Mesodermal cell (in vitro differentiated cells): ENCODE data around the gene NR0B2.
A peak's percentile ranks its signal among the peaks of the same experiment; 100 is the strongest.
"Not testable (repeated sequence)": the region's sequence is repeated elsewhere in the genome, so short reads cannot be mapped to it uniquely, and the experiment has no call there.

Experiments
- H3K27ac ChIP-seq: 2 replicates; pipeline ENCODE4 v1.7.0; 2013; ENCODE audit warnings: mild to moderate bottlenecking, low read depth, low read length, moderate library complexity; ENCODE audit not compliant: severe bottlenecking
- H3K36me3 ChIP-seq: 2 replicates; pipeline ENCODE4 v1.7.1; 2013; ENCODE audit warnings: mild to moderate bottlenecking, low read length, moderate library complexity; ENCODE audit not compliant: control insufficient read depth, insufficient read depth
- H3K4me1 ChIP-seq: one replicate; pipeline ENCODE4 v1.7.1; 2013; ENCODE audit warnings: mild to moderate bottlenecking, low read length; ENCODE audit not compliant: insufficient read depth, control insufficient read depth, poor library complexity, severe bottlenecking
- H3K4me3 ChIP-seq: 2 replicates; pipeline ENCODE4 v1.7.0; 2013; ENCODE audit warnings: low read length, control low read depth, mild to moderate bottlenecking; ENCODE audit not compliant: insufficient read depth, poor library complexity, severe bottlenecking; ENCODE audit errors: extremely low read depth
- H3K9me3 ChIP-seq: 2 replicates; pipeline ENCODE4 v1.7.1; 2013; ENCODE audit warnings: mild to moderate bottlenecking, low read length, moderate library complexity; ENCODE audit not compliant: control insufficient read depth
- WGBS, 2 experiments: methylation state at CpG; one replicate each; pipeline ENCODE4 v1.1.5; 2013; ENCODE audit warnings: missing lambda C conversion rate in 2 of 2; ENCODE audit not compliant: insufficient coverage in 2 of 2; 5-methylcytosine and 5-hydroxymethylcytosine counted together

Gene NR0B2

GRCh38 chr1:26889551-26890466, 24.0 kb downstream of the NR0B2 start, which contains the start of gene GPN2:
Gene GPN2, minus strand, starts transcription at chr1:26890283. Its CDS starts 187 bp downstream, at chr1:26890096.
- Histone ChIP-seq H3K27ac (peak within 1 kb of the TSS; percentile 80), H3K4me3 (peak within 1 kb of the TSS; percentile 76), H3K4me1 (peaks cover 4% of the 10 kb centered on the region), H3K9me3 (no peaks in the 10 kb centered on the region), H3K36me3 (peaks cover 65% of the 10 kb centered on the region)
- 5 to 6% methylated on average over 63 to 72 of the region's 89 CpGs for WGBS, 2 experiments

GRCh38 chr1:26888231-26888630, 25.5 kb downstream of the NR0B2 start:
- H3K27ac ChIP-seq: no peak overlapping the region
- 100% methylated on average over 1 of the region's 1 CpG; no CpG with 5 or more reads in 1 of the 2 experiments for whole genome bisulfite sequencing, 2 experiments
- peaks cover 4% of the 10 kb centered on the region for H3K4me1 ChIP-seq
- H3K36me3 ChIP-seq: peaks cover 67% of the 10 kb centered on the region
- H3K4me3 ChIP-seq: no peak overlapping the region
- no peaks in the 10 kb centered on the region for H3K9me3 ChIP-seq

- 83 to 100% methylated on average over 1 of the region's 1 CpG for WGBS, 2 experiments
- Histone ChIP-seq H3K36me3 (peaks cover 67% of the 10 kb centered on the region), H3K4me3 (no peak overlapping the region), H3K4me1 (peaks cover 4% of the 10 kb centered on the region), H3K27ac (no peak overlapping the region), H3K9me3 (no peaks in the 10 kb centered on the region)
Observed at GRCh38 chr1:26887125-26887524, 26.6 kb downstream of the NR0B2 start.

- no peak overlapping the region for H3K27ac ChIP-seq
- WGBS, 2 experiments: 94 to 95% methylated on average over 5 of the region's 5 CpGs
- H3K4me3 ChIP-seq: no peak overlapping the region
- H3K9me3 ChIP-seq: no peaks in the 10 kb centered on the region
- peaks cover 72% of the 10 kb centered on the region for H3K36me3 ChIP-seq
- no peaks in the 10 kb centered on the region for H3K4me1 ChIP-seq
Observed at GRCh38 chr1:26882696-26883463, 30.9 kb downstream of the NR0B2 start.

GRCh38 chr1:26881611-26882010, 32.2 kb downstream of the NR0B2 start:
- H3K27ac ChIP-seq, H3K4me1 ChIP-seq, H3K9me3 ChIP-seq, H3K4me3 ChIP-seq: not testable (repeated sequence)
- H3K36me3 ChIP-seq: peaks cover 79% of the 10 kb centered on the region
- 95 to 97% methylated on average over 5 of the region's 6 CpGs for WGBS, 2 experiments

GRCh38 chr1:26879793-26880192, 34.0 kb downstream of the NR0B2 start:
- H3K27ac ChIP-seq: no peak overlapping the region
- no peak overlapping the region for H3K4me3 ChIP-seq
- 100% methylated on average over 3 of the region's 4 CpGs for WGBS, 2 experiments
- peaks cover 4% of the 10 kb centered on the region for H3K4me1 ChIP-seq
- H3K36me3 ChIP-seq: peaks cover 65% of the 10 kb centered on the region
- H3K9me3 ChIP-seq: no peaks in the 10 kb centered on the region

GRCh38 chr1:26877326-26877725, 36.4 kb downstream of the NR0B2 start:
- no peak overlapping the region for H3K27ac ChIP-seq
- peaks cover 4% of the 10 kb centered on the region for H3K4me1 ChIP-seq
- 100% methylated on average over 1 of the region's 2 CpGs; no CpG with 5 or more reads in 1 of the 2 experiments for WGBS, 2 experiments
- peaks cover 40% of the 10 kb centered on the region for H3K36me3 ChIP-seq
- H3K4me3 ChIP-seq: no peak overlapping the region
- H3K9me3 ChIP-seq: no peaks in the 10 kb centered on the region

- 53 to 69% methylated on average over 3 to 4 of the region's 4 CpGs for WGBS, 2 experiments
- H3K4me3 ChIP-seq: no peak overlapping the region
- peaks cover 18% of the 10 kb centered on the region for H3K36me3 ChIP-seq
- peaks cover 4% of the 10 kb centered on the region for H3K4me1 ChIP-seq
- no peaks in the 10 kb centered on the region for H3K9me3 ChIP-seq
- peak overlapping the region; percentile 3 for H3K27ac ChIP-seq
Observed at GRCh38 chr1:26874896-26875295, 38.9 kb downstream of the NR0B2 start.

- H3K4me1 ChIP-seq, H3K4me3 ChIP-seq, H3K9me3 ChIP-seq, H3K27ac ChIP-seq: not testable (repeated sequence)
- no CpG with 5 or more reads among the region's 2 CpGs for WGBS, 2 experiments
- H3K36me3 ChIP-seq: peaks cover 16% of the 10 kb centered on the region
Observed at GRCh38 chr1:26873097-26873496, 40.7 kb downstream of the NR0B2 start.

- H3K9me3 ChIP-seq: no peaks in the 10 kb centered on the region
- H3K4me3 ChIP-seq: peak overlapping the region; percentile 57
- H3K4me1 ChIP-seq: peaks cover 33% of the 10 kb centered on the region
- H3K27ac ChIP-seq: peak overlapping the region; percentile 95
- WGBS, 2 experiments: 0 to 1% methylated on average over 54 to 64 of the region's 75 CpGs
- no peaks in the 10 kb centered on the region for H3K36me3 ChIP-seq
Observed at GRCh38 chr1:26864610-26865480, 48.9 kb downstream of the NR0B2 start.
